HG03521 (cell line): ENCODE measurements around the gene WWOX.
A peak's percentile ranks its signal among the peaks of the same experiment; 100 is the strongest.

Experiments
- ATAC-seq: cut with Tn5 transposase; IDR thresholded peaks from one replicate; pipeline ENCODE4 v1.9.1; 2021; ENCODE audit warnings: mild to moderate bottlenecking, moderate library complexity; ENCODE audit not compliant: unreplicated experiment

WWOX gene

GRCh38 chr16:78694414-78694813 lies 595.0 kb downstream of the WWOX start:
- no peak for ATAC-seq

GRCh38 chr16:78695391-78695790 lies 595.9 kb downstream of the WWOX start:
- ATAC-seq: no peak

- ATAC-seq: no peak
These were observed 597.3 kb downstream of the WWOX start for GRCh38 chr16:78696797-78697196.

- ATAC-seq: no peak
These were observed 598.0 kb downstream of the WWOX start for GRCh38 chr16:78697426-78697825.

GRCh38 chr16:78703936-78704335 lies 604.5 kb downstream of the WWOX start:
- no peak for ATAC-seq

GRCh38 chr16:78704416-78704815 lies 605.0 kb downstream of the WWOX start:
- no peak for ATAC-seq

- ATAC-seq: no peak
These were observed 606.2 kb downstream of the WWOX start for GRCh38 chr16:78705694-78706093.

- ATAC-seq: no peak
These were observed 607.2 kb downstream of the WWOX start for GRCh38 chr16:78706637-78707036.

GRCh38 chr16:78709137-78709884 lies 609.9 kb downstream of the WWOX start:
- ATAC-seq: no peak

- ATAC-seq: no peak
These were observed 615.7 kb downstream of the WWOX start for GRCh38 chr16:78715106-78715505.

- ATAC-seq: no peak
These were observed 616.2 kb downstream of the WWOX start for GRCh38 chr16:78715673-78716072.

GRCh38 chr16:78718141-78718540 lies 618.7 kb downstream of the WWOX start:
- no peak for ATAC-seq

- no peak for ATAC-seq
These were observed 621.0 kb downstream of the WWOX start for GRCh38 chr16:78720416-78720815.

- ATAC-seq: no peak
These were observed 628.1 kb downstream of the WWOX start for GRCh38 chr16:78727536-78727935.

GRCh38 chr16:78729687-78730086 lies 630.2 kb downstream of the WWOX start:
- ATAC-seq: peak; percentile 57

GRCh38 chr16:78731785-78732184 lies 632.3 kb downstream of the WWOX start:
- ATAC-seq: no peak

GRCh38 chr16:78732696-78733095 lies 633.2 kb downstream of the WWOX start:
- ATAC-seq: no peak

GRCh38 chr16:78735337-78735736 lies 635.9 kb downstream of the WWOX start:
- no peak for ATAC-seq

GRCh38 chr16:78737630-78738029 lies 638.2 kb downstream of the WWOX start:
- no peak for ATAC-seq

GRCh38 chr16:78738557-78738956 lies 639.1 kb downstream of the WWOX start:
- no peak for ATAC-seq

- no peak for ATAC-seq
These were observed 640.8 kb downstream of the WWOX start for GRCh38 chr16:78740269-78740668.

GRCh38 chr16:78742501-78743283 lies 643.2 kb downstream of the WWOX start:
- ATAC-seq: peak; percentile 97
